CD4-positive, alpha-beta T cell treated with Interleukin-17A for 4 hours (primary cell): Measurements from ENCODE around the gene EIF4EBP3.

ENCODE experiments used
- DNase-seq: peaks from one replicate; pipeline ENCODE4 v3.0.0-alpha.2; 2020; ENCODE audit warnings: mixed read lengths

Gene EIF4EBP3

DNA sequence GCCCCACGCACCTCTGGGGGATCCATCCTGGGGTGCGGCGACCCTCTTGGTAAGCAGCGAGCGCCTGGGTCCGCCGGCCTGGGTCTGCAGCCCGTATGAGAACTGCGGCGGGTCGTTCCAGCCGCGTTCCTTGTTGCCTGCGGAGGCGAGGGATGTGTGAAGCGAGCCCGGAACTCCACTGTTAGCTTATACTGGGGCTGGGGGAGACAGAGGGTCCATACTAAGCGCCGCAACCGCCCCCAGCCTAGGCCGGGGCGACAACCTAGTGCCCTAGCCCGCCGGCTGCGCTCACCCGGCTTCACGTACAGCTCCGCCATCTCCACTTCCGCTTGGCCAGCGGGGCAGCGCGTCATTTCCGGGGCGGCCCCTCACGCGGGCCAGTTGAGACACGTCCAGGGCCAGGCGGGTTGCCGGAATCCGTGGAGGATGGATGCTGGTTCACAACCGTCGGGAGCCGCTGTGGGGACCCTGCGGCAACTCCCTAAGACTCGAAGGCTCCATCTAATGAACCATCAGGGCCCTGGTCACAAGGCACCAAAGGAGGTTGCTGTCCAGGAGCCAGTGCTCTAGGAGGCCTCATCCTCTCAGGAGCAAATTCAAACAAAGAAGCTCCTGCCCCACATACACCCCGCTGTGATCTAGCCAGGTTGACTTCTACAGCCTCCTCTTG is 9.8 kb downstream of the EIF4EBP3 start, which contains the start of gene SRA1:
Gene SRA1, minus strand, starts transcription at position 338 of the 670 bp plus-strand sequence. Its CDS starts 21 bp downstream, at position 317.
- peak; percentile 86 for DNase-seq

DNA sequence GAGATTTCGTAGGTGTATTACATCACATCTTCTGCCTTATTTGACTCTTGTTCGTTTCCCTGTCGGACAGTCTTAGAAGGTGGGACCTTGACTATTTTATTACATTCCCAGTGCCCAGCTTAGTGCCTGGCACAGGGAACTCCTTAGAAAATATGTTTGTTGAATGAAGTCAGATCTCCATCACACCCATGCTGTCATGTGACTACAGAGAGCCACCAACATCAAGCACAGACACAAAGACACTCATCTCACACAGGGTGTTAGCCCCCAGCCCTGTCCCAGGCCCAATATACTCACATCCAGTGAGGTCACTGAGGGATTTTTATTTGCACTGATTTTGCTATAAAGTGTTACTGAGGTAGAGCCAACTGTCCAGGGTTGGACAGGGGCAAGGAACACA is 10.5 kb downstream of the EIF4EBP3 start:
- no peak for DNase-seq

DNA sequence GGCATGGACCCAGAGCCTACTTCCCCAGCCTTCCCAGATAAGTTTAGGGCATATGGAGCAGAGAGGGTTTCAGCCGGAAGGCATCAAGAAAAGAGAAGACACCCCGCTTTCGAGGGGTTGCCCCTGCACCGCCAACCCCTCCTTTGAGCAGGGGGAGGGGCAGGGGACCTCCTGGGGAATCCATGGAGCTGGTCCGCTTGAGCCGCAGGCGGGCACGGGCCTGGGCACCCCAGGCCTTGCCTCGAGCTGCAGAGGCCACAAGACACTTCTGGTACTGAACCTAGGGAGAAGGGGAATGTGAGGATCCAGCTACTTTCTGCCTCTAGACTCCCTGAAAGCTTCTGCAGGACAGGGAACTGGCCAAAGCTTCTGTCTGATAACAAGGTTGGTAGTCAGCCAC is 11.1 kb downstream of the EIF4EBP3 start:
- DNase-seq = no peak

DNA sequence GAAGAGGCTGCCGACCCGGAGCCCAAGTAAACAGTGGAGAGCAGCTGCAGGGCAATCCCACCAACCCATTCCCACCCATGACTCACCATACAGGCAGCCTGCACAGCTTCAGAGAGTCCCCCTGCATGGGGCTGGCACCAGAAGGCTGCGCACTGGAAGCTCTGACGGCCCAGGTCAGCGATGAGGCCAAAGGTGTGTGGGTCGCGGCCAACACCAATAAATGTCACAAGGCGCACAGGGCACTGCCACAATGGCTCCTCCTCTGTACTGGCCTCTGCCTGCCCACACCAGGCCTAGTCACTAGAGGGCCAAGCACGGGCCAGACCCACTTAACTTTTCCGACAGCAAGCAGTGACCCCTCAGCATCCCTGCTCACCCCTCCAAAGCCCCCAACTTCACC is 12.8 kb downstream of the EIF4EBP3 start:
- DNase-seq = no peak

DNA sequence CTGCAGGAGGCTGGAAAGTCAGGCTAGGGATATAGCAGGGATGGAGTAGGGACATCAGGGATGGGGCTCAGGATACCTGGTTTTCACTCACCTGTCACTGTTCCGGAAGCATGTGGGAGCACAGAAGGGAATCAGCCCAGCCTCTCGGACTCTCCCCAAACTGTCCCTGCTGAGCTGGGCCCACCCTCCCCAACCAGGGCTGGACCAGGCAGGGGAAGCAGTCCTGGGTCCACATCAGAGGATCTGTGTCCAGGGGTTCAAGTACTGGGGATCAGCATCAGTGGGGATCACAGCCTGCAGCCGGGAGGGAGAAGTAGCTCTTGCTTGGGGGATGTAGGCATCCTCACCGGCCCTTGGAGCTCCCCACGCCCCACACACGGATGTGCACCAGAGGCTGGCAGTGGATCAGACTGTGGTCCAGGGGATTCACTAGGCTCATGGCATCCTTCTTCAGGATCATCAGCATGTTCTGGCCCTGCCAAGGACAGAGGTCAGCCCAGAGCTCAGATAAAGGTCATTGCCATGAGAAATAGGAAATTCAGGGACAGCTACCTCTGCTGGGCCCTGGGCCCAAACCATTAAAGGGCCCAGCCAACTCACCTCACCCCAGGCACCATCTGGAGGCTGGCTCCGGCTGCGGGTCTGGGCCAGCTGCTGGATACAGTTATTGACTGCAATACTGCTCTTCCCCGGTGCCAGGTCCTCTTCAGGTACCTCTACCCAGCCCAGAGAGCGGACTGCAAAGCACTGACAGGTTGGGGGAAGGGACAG is 14.5 kb downstream of the EIF4EBP3 start:
- DNase-seq = no peak

DNA sequence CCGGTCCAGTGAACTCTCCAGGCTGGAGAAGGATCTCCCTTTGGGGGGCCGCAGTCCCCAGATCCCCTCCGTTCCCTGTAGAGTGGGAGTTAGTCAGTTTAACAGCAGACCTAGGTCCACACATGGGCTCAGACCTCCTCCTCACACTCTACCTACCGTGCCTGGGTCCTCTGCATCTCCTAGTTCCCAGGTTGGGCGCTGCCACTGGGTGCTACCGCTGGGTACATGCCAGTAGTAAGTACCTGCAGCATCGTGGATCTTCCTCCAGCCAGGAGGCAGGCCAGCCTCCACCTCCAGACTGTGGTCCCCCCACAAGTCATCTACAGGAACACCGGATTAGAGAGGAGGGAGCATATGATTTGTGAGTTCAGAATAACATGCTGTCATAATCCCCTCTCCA is 16.1 kb downstream of the EIF4EBP3 start:
- no peak for DNase-seq

DNA sequence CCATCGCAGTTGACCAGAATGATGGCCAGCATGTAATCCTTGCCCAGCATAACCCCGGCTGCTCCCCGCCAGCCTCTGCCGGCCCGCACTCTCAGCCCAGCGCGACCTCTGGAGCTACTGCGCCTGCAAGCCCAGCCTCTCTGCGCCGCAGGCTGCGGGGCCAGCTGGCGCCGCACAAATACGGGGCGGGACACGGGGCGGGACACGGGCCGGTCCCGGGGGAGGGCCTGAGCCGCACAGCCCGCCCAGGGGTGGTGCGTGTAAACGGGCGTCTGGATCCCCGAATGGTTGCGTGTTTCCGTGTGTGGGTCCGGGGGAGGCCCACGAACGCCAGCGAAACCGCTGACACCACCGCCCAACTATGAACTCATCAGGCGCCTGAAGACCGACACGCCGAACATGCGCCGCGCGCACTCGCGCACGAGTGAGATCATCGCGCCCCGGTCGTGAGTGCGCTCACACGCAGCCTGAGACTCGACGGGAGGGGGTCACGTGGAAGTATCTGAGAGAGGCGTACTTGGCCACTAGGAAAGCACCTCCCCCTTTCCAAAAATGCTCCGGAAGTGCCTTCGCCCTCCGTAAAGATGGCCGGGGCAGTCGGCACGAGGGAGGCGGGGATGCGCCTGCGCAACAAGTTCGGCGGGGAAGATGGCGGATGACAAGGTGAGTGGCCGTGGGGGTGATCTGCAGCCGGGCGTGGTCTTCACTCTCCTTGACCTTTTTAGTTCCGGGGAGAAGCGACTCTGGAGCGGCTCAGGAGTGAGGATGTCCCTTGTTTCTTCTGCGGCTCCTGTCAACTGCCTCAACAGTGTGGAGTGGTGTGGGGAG is 16.9 kb downstream of the EIF4EBP3 start, which contains the start of the genes APBB3 and SLC35A4:
Gene APBB3, minus strand, starts transcription at position 403 of the 828 bp plus-strand sequence. Its CDS starts 353 bp downstream, at position 50.
Gene SLC35A4, plus strand, starts transcription at position 633 of the 828 bp plus-strand sequence. CDS start 2,342 bp downstream, outside the sequence.
- peak; percentile 96 for DNase-seq

DNA sequence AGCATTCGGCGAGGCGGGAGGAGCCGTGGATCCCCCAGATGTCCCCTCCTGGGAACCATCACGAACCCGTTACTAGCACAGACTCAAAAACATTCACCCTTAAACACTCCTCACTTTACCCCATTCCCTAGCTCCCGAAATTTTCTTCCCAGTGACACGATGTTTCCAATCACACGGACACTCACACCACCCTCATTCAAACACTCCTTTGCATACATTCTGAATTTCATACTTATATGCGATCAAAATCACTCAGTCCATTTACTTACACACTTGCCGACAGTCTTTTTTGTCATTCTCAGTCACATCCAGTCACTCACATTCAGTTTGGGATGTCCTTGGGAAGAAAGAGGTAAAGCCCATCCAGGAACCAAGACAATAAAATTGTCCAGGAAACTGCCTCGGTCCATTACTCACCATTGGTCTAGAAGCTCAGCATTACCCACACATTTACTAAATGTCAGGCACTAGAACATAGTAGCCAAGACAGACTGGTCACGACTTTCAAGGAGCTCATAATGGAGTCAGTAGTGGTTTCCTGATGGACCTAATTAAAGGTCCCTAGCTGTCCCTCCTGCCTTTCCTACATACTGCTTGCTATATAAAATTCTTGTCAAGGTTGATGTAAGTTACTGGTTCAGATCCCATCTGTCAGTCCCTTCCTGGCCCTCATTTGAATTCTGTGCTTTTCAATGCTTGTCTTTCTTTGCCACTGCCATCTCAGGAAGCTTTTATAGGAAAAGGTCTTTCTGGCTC is 17.7 kb downstream of the EIF4EBP3 start:
- DNase-seq = no peak

DNA sequence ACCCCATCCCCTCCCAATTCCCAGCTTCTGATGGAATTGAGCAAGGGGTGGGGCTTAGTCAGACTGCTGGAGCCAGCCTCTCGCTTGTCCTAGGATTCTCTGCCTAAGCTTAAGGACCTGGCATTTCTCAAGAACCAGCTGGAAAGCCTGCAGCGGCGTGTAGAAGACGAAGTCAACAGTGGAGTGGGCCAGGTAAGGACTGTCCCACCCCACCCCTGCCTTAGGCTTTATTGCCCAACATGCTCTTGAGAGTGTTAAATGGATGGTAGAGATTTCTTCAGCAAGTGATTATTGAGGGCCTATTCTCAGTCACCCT is 18.3 kb downstream of the EIF4EBP3 start:
- no peak for DNase-seq

DNA sequence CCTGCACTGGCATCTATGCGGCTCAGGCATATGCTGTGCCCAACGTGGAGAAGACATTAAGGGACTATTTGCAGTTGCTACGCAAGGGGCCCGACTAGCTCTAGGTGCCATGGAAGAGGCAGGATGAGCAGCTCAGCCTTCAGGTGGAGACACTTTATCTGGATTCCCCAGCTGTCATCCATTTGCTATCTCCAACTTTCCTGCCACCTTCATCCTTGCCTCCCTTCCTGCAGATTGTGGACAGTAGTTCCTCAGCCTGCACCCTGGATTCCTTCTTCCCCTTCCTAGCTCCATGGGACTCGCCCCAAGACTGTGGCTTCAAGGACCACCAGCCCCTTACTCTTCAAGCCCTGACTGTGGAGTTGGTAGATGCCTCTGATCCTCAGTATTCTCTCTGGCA is 19.2 kb downstream of the EIF4EBP3 start:
- no peak for DNase-seq

DNA sequence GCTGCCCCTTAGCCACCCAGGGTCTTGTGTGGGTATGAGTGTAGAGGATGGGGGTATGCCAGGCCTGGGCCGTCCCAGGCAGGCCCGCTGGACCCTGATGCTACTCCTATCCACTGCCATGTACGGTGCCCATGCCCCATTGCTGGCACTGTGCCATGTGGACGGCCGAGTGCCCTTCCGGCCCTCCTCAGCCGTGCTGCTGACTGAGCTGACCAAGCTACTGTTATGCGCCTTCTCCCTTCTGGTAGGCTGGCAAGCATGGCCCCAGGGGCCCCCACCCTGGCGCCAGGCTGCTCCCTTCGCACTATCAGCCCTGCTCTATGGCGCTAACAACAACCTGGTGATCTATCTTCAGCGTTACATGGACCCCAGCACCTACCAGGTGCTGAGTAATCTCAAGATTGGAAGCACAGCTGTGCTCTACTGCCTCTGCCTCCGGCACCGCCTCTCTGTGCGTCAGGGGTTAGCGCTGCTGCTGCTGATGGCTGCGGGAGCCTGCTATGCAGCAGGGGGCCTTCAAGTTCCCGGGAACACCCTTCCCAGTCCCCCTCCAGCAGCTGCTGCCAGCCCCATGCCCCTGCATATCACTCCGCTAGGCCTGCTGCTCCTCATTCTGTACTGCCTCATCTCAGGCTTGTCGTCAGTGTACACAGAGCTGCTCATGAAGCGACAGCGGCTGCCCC is 19.8 kb downstream of the EIF4EBP3 start:
- no peak for DNase-seq

DNA sequence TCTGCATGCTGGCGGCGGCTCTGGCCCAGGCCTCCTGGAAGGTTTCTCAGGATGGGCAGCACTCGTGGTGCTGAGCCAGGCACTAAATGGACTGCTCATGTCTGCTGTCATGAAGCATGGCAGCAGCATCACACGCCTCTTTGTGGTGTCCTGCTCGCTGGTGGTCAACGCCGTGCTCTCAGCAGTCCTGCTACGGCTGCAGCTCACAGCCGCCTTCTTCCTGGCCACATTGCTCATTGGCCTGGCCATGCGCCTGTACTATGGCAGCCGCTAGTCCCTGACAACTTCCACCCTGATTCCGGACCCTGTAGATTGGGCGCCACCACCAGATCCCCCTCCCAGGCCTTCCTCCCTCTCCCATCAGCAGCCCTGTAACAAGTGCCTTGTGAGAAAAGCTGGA is 20.4 kb downstream of the EIF4EBP3 start:
- DNase-seq = no peak

DNA sequence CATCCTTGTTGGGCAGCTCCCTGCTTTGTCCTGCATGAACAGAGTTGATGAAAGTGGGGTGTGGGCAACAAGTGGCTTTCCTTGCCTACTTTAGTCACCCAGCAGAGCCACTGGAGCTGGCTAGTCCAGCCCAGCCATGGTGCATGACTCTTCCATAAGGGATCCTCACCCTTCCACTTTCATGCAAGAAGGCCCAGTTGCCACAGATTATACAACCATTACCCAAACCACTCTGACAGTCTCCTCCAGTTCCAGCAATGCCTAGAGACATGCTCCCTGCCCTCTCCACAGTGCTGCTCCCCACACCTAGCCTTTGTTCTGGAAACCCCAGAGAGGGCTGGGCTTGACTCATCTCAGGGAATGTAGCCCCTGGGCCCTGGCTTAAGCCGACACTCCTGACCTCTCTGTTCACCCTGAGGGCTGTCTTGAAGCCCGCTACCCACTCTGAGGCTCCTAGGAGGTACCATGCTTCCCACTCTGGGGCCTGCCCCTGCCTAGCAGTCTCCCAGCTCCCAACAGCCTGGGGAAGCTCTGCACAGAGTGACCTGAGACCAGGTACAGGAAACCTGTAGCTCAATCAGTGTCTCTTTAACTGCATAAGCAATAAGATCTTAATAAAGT is 21.1 kb downstream of the EIF4EBP3 start:
- no peak for DNase-seq

DNA sequence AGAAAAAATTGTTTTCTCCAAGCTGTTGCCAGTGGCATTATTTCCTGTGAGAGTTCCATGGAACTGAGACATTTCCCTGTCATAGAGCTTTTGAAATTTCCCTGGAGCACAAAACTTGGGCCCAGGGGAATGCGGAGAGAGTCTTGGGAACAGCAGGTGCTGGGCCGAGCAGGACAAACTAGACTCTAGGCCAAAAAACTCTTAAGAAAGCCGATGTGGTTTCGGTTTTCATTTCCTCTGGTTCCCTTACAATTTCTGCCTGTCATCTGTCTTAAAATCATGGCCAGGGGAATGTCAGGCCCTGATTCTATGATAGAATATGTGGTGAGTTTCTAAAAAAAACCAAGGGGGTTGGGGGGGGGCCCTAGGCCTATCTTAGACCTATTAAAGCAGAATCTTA is 21.7 kb downstream of the EIF4EBP3 start:
- DNase-seq = peak; percentile 14

DNA sequence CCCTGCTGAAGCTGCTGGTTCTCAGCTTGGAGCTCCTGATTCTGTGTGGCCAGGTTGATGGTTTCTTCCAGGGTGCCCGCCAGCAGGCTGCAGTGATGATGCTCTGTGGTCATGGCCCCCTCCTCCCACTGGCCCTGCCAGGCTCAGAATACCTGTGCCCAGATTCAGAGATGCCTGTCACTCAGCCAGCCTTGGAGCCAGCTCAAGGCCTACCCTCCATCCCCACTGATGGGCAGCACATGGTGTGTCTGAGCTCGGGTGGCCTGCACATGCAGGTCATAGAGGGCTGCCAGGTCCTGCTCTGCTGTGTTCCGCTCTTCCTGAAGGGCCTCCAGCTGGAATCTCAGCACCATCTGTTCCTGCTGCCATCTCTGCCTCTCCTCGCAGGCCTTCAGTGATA is 22.6 kb downstream of the EIF4EBP3 start:
- no peak for DNase-seq

DNA sequence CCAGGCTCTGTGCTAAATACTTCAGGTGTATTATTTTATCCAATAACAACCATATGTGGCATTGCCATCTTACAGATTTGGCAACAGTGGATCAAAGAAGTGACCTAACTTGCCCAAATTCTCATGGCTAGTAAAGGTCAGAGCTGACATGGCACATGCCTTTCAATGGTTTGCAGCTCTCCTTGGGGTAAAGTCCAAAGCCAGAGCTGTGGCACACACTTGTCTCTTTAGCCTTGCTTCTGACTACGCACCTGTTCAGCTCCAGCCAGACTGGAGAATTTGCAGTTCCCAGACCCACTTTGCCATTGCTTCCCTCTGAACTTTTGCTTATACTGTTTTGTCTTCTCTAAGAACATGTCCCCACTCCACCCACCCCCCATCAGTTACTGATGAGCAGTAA is 23.0 kb downstream of the EIF4EBP3 start:
- DNase-seq = no peak

DNA sequence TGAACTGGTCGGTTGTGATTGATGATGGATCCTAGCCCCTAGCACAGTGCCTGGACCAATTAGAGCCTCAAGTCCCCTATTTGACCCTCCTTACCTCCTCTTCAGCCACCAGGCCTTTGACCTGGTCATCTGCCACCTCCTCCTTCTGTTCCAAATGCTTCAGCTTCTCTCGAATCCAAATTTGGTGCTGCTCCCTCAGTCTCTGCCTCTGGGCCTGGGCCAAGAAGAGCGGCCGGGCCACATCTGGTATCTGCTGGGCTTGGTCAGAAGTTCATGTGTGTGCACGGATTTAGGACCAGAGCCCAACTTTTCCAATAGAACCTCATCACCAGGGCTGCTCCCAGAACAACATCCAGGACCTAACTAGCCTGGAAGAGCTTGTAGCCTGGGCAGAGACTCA is 23.6 kb downstream of the EIF4EBP3 start:
- no peak for DNase-seq

DNA sequence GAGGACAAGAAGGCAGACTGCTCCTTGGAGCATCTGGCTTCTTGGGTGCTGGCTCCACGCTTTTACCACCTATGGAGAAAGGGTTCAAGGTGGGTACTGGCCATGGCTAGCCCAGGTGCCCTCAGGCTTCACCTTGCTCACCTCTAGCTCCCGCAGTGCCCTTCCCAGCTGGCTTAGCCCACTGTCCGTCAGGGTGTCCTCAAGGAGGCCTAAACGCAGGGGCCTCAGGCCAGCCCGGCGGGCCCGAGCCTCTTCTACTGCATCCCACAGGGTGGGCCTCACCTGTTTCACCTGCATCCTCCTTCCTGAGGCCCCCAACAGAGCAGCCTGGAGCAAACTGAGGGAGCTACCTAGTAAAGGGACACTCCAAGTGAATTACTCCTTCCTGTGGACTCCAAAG is 26.2 kb downstream of the EIF4EBP3 start:
- no peak for DNase-seq

DNA sequence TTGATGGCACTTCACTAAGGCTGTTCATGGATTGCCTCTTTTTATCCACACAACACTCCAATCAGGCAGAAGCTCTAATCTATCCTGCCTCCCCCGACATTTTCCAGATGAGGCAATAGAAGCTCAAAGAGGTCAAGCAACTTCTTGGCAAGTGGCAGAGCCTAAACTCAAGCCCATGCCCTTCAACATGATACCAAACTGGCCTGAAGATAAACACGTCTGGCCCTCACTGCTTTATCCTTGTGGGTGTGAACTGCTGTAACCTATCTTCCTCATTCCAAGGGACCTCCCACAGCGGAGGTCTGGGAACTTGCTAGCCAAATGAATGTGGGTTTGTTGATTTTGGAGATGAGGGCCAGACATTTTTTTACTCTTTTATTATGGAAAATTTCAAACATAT is 26.7 kb downstream of the EIF4EBP3 start:
- DNase-seq = no peak

DNA sequence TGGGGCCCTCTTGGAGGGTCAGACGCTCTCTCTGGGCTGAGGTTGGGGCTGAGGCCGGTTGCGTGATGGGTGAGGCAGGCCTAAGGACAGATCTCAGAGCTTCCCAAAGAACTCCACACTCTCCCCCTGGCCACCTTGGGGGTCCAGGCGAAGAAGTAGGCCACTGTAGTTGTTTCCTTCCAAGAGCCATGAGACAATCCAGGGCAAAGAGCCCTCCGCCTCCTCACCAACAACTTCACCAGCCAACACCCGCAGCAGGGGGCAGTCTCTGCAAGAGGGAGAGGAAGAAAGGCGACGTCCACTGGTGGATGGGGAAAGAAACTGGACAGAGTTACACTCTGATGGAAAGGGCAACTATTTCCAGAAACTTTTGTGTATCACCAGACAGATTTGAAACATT is 27.8 kb downstream of the EIF4EBP3 start:
- no peak for DNase-seq

DNA sequence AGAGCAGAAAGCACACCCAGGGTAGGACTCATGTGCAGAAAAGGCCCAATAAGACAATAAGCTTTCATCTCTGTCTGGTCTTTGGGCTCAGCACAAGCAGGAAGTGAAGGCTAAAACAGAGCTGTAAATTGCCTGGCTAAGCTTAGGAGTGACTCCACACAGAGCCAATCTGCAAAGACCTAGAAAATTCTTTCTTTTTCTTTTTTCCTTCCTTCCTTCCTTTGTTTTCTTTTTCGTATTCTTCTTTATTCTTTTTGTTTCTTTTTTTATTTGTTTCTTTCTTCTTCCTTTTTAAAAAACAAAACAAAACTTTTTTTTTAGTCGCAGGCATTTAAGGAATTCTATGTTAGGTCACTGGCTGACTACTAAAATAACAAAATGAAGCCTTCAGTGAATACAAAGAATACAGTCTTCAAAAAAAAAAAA is 29.3 kb downstream of the EIF4EBP3 start:
- DNase-seq = no peak
